AG09319 (cell line): ENCODE results near the gene GADD45GIP1.

ENCODE experiments used
- DNase-seq: peaks from one replicate; pipeline ENCODE4 v3.0.0-alpha.2; 2010; ENCODE audit warnings: low read depth; ENCODE audit errors: extremely low read depth
- CTCF ChIP-seq: IDR thresholded peaks from 2 replicates; pipeline ENCODE4 v1.5.1; 2011; ENCODE audit warnings: low read depth, mild to moderate bottlenecking, inconsistent platforms, low read length, moderate library complexity

GADD45GIP1 gene

GRCh38 chr19:12987190-12987589 is 30.2 kb upstream of the GADD45GIP1 start:
- no peak for DNase-seq
- no peak for TF ChIP-seq CTCF

- no peak for DNase-seq
- no peak for TF ChIP-seq CTCF
Measured at GRCh38 chr19:12986726-12987125, 29.7 kb upstream of the GADD45GIP1 start.

GRCh38 chr19:12985049-12985776 is 28.2 kb upstream of the GADD45GIP1 start:
- no peak for DNase-seq
- TF ChIP-seq CTCF, result no peak

- no peak for DNase-seq
- TF ChIP-seq CTCF, result no peak
Measured at GRCh38 chr19:12984683-12985048, 27.6 kb upstream of the GADD45GIP1 start.

GRCh38 chr19:12984143-12984627 is 27.2 kb upstream of the GADD45GIP1 start:
- no peak for DNase-seq

GRCh38 chr19:12983542-12984142 is 26.6 kb upstream of the GADD45GIP1 start:
- TF ChIP-seq CTCF, result peak; percentile 59
- DNase-seq, result peak; percentile 56

More at GRCh38 chr19:12984143-12984627, 27.2 kb upstream of the GADD45GIP1 start:
- TF ChIP-seq CTCF, result no peak

- DNase-seq, result no peak
- TF ChIP-seq CTCF, result no peak
Measured at GRCh38 chr19:12983091-12983490, 26.1 kb upstream of the GADD45GIP1 start.
